HG02884 (cell line): ENCODE results near the gene SLC39A5.
"Not testable (repeated sequence)": the region's sequence is repeated elsewhere in the genome, so short reads cannot be mapped to it uniquely, and the experiment has no call there.

ENCODE experiments used
- ATAC-seq: cut with Tn5 transposase; IDR thresholded peaks from one replicate; pipeline ENCODE4 v1.9.1; 2021; ENCODE audit warnings: mild to moderate bottlenecking, moderate library complexity; ENCODE audit not compliant: unreplicated experiment

Gene SLC39A5

GRCh38 chr12:56271031-56271430, 41.2 kb downstream of the SLC39A5 start:
- no peak for ATAC-seq

- not testable (repeated sequence) for ATAC-seq
These were observed 42.6 kb downstream of the SLC39A5 start for GRCh38 chr12:56272468-56272867.

- ATAC-seq, result no peak
These were observed 44.4 kb downstream of the SLC39A5 start for GRCh38 chr12:56274299-56274698.

GRCh38 chr12:56278905-56279304, 49.1 kb downstream of the SLC39A5 start:
- ATAC-seq, result no peak

GRCh38 chr12:56280849-56281248, 51.0 kb downstream of the SLC39A5 start:
- no peak for ATAC-seq

GRCh38 chr12:56282030-56282429, 52.2 kb downstream of the SLC39A5 start:
- ATAC-seq, result no peak

GRCh38 chr12:56282579-56282978, 52.7 kb downstream of the SLC39A5 start:
- ATAC-seq, result no peak

GRCh38 chr12:56284263-56284662, 54.4 kb downstream of the SLC39A5 start:
- ATAC-seq, result not testable (repeated sequence)

GRCh38 chr12:56286044-56286830, 56.4 kb downstream of the SLC39A5 start:
- no peak for ATAC-seq
